Adipocyte (in vitro differentiated cells): Measurements from ENCODE around the gene SUMO4.

Source experiments
- DNase-seq: peaks from one replicate; pipeline ENCODE4 v3.0.0-alpha.2; 2015; ENCODE audit warnings: low read depth
- H3K27me3 ChIP-seq: replicated peaks from 2 replicates; pipeline ENCODE4 v1.7.0; 2013; ENCODE audit warnings: mild to moderate bottlenecking, low read length, moderate library complexity; ENCODE audit not compliant: control insufficient read depth, insufficient read depth
- H3K36me3 ChIP-seq: 2 replicates; pipeline ENCODE4 v1.7.0; 2013; ENCODE audit warnings: low read length, mild to moderate bottlenecking, moderate library complexity; ENCODE audit not compliant: control insufficient read depth, insufficient read depth, severe bottlenecking
- H3K4me1 ChIP-seq: 2 replicates; pipeline ENCODE4 v1.7.0; 2013; ENCODE audit warnings: mild to moderate bottlenecking, low read length, moderate library complexity; ENCODE audit not compliant: control insufficient read depth, insufficient read depth
- H3K4me3 ChIP-seq: 2 replicates; pipeline ENCODE4 v1.7.0; 2013; ENCODE audit warnings: mild to moderate bottlenecking, low read length, moderate library complexity
- H3K9ac ChIP-seq: 2 replicates; pipeline ENCODE4 v1.7.0; 2013; ENCODE audit warnings: mild to moderate bottlenecking, low read length, moderate library complexity
- H3K9me3 ChIP-seq: 2 replicates; pipeline ENCODE4 v1.7.0; 2013; ENCODE audit warnings: mild to moderate bottlenecking, low read length, moderate library complexity; ENCODE audit not compliant: control insufficient read depth

The SUMO4 gene

GRCh38 chr6:149445095-149445466 is 45.0 kb downstream of the SUMO4 start:
- no peaks in the 10 kb centered on the region for H3K36me3 ChIP-seq
- H3K9ac ChIP-seq: no peak overlapping the region
- no peak for DNase-seq
- no peaks in the 10 kb centered on the region for H3K9me3 ChIP-seq
- peaks cover 14% of the 10 kb centered on the region for H3K27me3 ChIP-seq
- H3K4me1 ChIP-seq: no peaks in the 10 kb centered on the region
- no peak overlapping the region for H3K4me3 ChIP-seq

GRCh38 chr6:149445573-149445972 is 45.5 kb downstream of the SUMO4 start:
- Histone ChIP-seq H3K4me1 (no peaks in the 10 kb centered on the region), H3K36me3 (no peaks in the 10 kb centered on the region), H3K27me3 (peaks cover 17% of the 10 kb centered on the region), H3K9me3 (no peaks in the 10 kb centered on the region), H3K9ac (no peak overlapping the region), H3K4me3 (no peak overlapping the region)
- DNase-seq: no peak

- H3K4me3 ChIP-seq: no peak overlapping the region
- no peaks in the 10 kb centered on the region for H3K36me3 ChIP-seq
- peaks cover 13% of the 10 kb centered on the region for H3K27me3 ChIP-seq
- H3K9ac ChIP-seq: no peak overlapping the region
- no peaks in the 10 kb centered on the region for H3K4me1 ChIP-seq
- no peak for DNase-seq
- no peaks in the 10 kb centered on the region for H3K9me3 ChIP-seq
Observed at GRCh38 chr6:149446791-149447376, 46.8 kb downstream of the SUMO4 start.

DNA sequence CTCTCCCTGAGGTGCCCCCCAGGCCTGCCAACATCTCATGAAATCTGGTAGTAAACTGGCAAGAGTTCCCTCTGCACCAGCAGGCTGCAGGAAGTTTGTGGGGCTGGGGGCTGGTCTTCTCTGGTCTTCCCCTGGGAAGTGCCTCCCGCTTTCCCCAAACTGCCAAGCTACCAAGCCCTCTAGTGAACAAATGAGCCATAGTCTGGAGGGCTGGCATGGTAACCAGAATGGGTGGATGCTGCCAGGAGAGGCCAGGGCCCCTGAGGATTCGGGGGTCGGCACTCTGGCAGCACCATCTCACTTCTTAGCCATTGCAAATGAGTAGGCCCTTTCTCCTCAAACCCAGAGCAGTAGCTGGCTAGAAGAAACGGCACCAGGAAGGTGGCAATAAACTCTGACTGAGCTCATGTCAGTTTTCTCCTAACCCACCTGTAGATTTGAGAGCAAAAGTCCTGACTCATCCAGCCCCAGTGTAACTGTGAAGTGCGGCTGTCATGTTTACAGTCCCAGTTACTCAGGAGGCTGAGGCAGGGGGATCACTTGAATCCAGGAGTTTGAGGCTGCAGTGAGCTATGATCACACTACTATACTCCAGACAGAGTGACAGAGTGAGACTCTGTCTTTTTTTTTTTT is 48.9 kb downstream of the SUMO4 start:
- Histone ChIP-seq H3K4me1 (peaks cover 7% of the 10 kb centered on the region), H3K9me3 (no peaks in the 10 kb centered on the region), H3K36me3 (no peaks in the 10 kb centered on the region), H3K27me3 (peaks cover 12% of the 10 kb centered on the region), H3K4me3 (no peak overlapping the region), H3K9ac (no peak overlapping the region)
- no peak for DNase-seq

DNA sequence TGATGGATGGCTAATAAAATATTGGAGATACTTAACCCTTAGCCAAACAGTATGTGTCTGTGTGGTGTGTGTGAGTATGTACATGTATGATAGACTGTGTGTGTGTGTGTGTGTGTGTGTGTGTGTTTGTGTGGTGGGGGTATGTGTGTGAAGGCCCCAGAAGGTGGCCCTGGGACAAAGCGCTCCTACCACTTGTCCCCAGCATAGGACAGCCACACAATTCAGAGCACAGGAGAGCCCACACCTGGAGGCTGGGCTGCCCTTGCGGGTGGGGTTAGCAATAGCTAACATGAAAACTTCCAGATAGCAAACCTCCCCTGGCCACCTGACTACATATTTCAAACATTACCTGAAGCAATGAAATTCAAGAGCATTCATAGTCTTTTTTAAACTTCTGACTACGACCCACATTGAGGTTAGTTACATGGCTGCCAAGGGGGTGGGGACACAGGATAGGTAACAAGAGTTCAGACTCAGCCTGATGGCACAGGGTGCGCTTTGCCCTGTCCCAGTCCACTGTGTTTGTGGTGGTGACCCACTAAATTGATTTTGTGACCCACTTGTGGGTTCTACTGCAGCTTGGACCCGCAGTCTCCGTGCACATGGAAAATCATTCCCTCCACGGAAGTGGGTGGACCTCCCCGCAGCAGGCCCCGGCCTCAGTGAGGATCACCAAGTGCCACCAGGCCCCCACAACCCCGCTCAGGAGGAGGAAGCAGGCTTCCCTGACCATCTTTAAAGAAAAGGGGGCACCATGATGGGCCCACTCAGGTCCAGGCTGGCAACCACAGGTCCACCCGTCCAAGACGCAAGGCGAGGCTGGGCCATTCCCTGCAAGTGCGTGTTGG is 50.0 kb downstream of the SUMO4 start:
- Histone ChIP-seq H3K36me3 (no peaks in the 10 kb centered on the region), H3K4me3 (peak overlapping the region; percentile 53), H3K9me3 (no peaks in the 10 kb centered on the region), H3K4me1 (peaks cover 15% of the 10 kb centered on the region), H3K9ac (no peak overlapping the region), H3K27me3 (peaks cover 12% of the 10 kb centered on the region)
- DNase-seq: no peak
